GM19023 (cell line): Measurements from ENCODE around the gene PSMD13.

Experiments
- ATAC-seq: cut with Tn5 transposase; IDR thresholded peaks from one replicate; pipeline ENCODE4 v1.9.1; 2021; ENCODE audit warnings: mild to moderate bottlenecking, moderate library complexity; ENCODE audit not compliant: unreplicated experiment

The PSMD13 gene

DNA sequence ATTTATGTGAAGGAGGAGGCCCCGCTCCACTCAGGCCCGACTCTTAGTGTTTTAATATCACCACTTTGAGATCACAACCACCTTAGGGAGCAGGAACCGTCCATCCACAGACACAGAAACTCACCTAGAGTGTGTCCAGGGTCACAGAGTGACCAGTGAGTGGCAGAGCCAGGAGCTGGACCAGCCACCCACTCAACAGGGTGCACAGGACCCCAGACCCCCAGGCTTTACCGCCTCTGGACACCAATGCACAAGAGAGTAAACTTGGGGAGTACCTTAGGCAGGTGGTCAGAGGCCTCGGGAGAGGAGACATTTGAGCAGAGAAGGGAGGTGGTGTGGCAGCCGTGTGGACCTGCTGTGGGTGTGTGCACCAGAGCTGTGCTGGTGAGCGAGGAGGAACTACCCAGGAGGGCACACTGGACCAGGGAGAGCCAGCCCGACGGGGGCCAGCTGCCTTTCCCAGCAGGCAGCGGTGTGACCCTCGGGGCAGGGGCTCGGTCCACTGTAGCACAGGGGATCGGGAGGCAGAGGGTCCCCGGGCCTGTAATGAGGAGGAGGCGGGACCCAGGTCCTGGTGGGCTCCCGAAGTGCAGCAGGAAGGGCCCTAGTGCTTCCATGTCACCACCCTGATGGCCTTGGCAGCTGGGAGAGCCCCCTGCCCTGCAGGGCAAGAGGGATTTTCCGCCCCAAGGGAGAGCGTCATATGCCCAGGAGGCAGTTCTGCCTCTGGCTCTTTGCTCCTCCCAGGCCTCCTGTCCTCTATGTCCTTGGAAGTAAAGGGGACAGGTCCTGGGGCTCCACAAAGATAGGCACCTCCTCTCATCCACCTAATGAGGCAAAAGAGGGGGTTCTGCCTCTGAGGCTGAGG, 33.9 kb downstream of the PSMD13 start:
- no peak for ATAC-seq

DNA sequence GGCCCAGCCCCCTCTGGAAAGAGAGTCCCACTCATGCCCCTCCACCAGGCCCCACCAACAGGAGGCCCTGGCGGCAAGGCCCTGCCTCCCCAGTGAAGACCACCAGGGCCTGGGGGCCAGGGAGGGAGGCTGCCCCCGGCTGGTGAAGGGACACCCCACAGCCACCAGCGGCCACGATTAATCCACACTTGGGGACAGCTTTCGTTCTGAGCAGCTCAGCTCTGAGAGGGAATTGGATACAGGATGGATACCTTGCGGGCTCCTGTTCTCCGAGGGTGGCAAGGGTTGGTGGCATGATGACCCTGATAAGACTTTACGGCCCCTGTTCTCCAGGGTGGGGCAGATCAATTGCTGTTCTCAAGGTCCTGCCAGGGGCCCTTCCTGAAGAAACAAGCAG, 34.5 kb downstream of the PSMD13 start:
- ATAC-seq: no peak

DNA sequence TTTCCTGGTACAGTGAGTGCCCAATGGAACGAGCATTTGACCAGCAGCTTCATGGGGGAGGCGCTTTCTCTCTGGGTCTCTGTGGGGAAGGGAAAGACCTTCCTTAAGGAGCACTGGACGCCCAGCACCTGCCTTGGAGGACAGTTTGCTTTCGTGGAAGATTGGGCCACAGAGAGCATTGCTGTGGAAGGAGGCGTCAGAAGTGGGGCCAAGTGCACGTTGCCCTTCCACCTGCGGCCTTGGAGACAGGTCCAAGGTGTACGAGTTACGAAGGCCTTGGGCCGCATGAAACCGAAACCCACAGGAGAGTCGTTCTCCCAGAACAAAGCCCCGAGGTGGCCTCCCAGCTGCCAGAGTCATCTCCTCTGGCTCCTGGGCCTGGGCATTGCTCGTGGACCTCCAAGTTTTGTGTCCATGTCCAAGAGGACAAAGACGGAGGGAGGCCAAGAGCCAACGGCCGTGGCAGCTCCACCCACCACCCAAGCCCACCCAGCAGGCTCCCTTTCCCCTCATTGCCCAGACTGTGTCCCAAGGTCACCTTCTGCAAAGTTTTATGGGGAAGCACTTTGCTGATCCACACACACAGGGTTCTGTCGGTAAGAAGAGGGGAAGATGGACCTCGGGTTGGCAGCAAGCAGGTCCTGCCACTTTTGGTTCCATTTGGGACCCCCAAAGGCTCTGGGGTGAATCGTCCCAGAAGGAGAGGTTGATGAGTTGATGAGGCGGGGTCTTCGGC, 35.6 kb downstream of the PSMD13 start:
- ATAC-seq: no peak

DNA sequence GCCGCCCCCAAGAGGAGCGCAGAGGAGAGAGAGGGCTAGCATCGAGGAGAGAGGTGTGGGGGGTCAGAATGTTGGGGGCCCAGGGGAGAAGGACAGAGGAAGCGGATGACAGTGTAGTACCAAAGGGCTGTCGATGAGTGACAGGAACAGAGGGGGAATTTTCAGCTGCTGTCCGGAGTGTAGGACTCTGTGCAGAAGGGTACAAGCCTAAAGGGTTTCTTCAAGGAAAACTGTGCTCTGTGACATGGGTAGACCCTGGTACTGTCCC, 36.1 kb downstream of the PSMD13 start:
- ATAC-seq: no peak

DNA sequence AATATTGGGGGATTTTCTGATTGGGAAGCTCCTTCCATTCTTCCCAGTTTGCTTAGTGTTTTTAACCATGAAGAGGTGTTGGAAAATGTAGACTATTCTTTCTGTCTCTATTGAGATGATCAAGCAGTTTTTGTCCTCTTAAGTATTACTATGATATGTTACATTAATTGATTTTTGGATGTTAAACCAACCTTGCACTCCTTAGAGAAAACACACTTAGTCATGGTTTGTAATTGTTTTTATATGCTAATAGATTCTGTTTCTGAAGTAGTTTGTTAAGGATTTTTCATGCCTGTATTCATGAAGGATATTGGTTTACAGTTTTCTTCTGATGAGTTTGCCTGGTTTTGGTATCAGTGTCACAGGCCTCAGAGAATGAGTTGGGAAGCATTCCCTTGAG, 39.4 kb downstream of the PSMD13 start:
- no peak for ATAC-seq

DNA sequence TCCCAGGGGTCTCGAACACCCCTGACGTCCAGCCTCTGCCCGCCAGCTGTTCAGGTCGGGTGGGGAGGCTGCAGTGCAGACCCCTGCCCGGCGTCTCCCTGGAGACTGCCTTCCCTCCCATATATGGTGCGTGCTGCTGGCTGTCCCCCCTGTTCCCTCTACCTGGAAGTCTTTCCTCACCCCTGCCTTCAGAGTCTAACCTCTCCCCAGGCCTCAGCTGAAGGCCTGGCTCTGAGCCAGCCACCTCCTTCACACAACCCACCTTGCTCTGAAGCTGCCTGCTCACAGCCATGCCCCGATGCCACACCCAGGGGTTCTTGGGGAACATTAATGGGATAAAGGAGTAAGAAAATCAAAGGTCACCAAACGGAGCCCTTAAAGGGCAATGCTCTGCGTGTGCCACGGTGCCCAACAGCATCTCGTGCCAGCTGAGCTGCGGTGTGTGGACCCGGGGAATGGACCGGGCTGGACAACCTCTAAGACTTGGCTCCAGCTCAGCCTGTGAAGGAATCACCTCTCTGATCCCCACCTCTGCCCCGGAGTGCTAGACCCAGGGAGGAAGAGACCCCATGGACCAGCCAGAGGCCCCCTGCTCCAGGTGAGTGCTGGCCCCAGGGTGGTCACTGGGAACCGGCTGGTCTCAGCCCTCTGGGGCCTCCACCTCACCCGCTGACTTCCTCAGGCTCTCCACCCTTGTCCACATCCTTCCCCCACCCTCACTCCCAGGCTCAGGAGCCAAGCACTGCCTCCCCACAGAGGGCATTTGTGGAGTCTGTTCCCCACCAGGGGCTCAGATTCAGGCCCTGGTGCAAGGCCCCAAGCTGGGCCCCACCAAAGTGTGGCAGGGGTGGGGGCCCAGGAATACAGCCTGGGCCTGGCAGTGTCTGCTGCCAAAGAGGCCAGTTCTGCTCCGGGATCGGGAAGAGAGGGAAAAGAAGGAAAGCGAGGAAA, 41.5 kb downstream of the PSMD13 start, which contains the start of gene NLRP6:
TSS of gene NLRP6 (plus strand) at position 407 of the 951 bp plus-strand sequence. CDS start at position 570, 163 bp downstream.
- no peak for ATAC-seq

DNA sequence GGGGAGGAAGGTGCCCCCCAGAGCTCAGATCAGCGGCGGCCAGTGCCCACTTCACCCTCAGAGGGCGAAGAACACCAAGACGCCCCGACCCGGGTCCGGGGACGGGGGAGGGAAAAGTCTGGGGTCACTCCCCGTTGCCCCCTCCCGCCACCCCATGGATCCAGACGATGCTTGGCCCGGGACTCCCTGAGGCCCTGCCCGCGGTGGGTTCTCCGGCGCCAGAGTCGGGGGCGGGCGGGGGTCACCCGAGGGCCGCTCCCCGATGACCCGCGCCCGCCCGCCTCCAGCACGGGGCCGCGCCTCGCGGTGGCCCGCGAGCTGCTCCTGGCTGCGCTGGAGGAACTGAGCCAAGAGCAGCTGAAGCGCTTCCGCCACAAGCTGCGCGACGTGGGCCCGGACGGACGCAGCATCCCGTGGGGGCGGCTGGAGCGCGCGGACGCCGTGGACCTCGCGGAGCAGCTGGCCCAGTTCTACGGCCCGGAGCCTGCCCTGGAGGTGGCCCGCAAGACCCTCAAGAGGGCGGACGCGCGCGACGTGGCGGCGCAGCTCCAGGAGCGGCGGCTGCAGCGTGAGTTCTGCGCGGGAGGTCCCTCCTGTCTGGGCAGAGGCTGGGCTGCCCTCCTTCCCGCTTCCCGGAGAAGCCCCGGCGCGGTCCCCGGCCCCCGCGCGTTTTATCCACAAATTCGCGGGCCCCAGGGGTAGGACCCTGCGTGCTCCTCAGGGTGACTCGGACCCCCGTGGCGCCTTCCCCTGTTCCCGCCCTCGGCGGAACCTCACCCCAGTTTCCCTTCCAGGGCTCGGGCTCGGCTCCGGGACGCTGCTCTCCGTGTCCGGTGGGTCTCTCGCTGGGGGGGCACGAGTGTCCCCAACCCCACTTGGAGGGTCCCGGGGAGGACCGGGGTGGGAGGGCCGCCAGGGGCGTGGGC, 42.5 kb downstream of the PSMD13 start:
- no peak for ATAC-seq

DNA sequence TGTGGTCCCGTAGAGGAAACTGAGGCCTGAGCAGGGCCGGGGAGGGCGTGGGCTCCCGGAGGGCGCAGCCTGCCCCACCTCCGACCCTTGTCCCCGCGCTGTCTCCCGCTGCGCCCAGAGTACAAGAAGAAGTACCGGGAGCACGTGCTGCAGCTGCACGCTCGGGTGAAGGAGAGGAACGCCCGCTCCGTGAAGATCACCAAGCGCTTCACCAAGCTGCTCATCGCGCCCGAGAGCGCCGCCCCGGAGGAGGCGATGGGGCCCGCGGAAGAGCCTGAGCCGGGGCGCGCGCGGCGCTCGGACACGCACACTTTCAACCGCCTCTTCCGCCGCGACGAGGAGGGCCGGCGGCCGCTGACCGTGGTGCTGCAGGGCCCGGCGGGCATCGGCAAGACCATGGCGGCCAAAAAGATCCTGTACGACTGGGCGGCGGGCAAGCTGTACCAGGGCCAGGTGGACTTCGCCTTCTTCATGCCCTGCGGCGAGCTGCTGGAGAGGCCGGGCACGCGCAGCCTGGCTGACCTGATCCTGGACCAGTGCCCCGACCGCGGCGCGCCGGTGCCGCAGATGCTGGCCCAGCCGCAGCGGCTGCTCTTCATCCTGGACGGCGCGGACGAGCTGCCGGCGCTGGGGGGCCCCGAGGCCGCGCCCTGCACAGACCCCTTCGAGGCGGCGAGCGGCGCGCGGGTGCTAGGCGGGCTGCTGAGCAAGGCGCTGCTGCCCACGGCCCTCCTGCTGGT, 43.4 kb downstream of the PSMD13 start:
- ATAC-seq: no peak

DNA sequence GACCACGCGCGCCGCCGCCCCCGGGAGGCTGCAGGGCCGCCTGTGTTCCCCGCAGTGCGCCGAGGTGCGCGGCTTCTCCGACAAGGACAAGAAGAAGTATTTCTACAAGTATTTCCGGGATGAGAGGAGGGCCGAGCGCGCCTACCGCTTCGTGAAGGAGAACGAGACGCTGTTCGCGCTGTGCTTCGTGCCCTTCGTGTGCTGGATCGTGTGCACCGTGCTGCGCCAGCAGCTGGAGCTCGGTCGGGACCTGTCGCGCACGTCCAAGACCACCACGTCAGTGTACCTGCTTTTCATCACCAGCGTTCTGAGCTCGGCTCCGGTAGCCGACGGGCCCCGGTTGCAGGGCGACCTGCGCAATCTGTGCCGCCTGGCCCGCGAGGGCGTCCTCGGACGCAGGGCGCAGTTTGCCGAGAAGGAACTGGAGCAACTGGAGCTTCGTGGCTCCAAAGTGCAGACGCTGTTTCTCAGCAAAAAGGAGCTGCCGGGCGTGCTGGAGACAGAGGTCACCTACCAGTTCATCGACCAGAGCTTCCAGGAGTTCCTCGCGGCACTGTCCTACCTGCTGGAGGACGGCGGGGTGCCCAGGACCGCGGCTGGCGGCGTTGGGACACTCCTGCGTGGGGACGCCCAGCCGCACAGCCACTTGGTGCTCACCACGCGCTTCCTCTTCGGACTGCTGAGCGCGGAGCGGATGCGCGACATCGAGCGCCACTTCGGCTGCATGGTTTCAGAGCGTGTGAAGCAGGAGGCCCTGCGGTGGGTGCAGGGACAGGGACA, 44.1 kb downstream of the PSMD13 start:
- no peak for ATAC-seq

DNA sequence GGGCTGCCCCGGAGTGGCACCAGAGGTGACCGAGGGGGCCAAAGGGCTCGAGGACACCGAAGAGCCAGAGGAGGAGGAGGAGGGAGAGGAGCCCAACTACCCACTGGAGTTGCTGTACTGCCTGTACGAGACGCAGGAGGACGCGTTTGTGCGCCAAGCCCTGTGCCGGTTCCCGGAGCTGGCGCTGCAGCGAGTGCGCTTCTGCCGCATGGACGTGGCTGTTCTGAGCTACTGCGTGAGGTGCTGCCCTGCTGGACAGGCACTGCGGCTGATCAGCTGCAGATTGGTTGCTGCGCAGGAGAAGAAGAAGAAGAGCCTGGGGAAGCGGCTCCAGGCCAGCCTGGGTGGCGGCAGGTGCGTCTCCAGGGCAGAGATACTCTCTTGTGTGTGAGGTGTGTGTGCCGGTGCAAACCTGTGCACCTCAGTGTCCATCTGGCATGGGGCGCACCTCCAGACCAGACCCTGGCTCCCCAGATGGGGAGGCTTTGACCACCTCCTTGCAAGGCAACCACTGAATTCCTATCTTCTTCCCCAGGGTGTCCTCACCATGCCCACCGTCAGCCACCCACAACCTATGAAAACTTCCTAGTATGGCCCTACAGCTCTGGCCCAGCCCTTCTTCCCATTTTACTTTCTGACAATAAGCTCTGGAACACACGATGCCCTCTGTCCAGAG, 44.8 kb downstream of the PSMD13 start:
- ATAC-seq: no peak

DNA sequence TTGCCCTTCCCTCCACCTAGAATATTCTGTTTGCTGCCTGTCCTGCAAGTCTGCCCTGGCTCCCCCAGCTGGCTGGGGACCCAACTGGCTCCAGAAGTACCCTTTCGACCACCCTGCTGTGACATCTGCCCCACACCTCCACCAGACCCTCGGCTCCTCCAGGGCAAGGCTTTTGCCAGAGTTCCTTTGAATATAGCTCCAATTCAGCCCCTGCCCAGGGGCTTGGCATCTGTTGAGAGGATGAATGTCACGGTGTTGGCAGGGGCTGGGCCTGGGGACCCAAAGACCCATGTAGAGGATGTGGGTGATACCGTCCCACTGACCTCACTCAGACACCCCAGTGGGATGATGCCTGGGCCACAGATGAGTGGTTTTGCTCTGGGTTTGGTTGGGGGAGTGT, 45.4 kb downstream of the PSMD13 start:
- no peak for ATAC-seq

DNA sequence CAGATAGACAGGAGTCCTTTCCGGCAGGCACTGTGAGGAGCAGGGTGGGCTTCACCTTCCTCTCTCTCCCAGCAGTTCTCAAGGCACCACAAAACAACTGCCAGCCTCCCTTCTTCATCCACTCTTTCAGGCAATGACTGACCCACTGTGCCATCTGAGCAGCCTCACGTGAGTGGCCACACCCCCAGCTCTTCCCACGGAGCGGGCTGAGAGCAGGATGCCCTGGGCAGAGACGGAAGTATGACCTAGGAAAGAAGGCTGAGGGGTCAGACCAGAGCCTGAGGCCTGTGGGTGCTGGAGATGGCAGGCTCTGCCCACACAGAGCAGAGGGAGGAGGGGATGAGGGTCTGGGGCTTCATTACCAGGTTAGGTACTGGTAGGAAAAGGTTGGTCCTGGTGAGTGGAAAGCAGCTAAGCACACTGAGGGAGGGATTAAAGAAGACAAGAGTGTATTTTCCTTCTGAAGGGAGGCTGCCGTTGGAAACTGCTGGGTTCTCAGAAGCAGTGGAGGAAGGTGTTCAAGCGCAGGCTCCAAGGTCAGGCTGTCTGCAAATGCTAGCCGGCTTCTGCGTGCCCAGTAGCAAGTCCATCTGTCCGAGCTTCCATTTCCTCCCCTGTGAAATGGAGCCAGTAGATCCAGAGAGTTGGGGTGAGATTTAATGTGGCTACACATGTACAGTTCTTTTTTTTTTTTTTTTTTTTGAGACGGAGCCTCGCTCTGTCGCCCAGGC, 46.0 kb downstream of the PSMD13 start:
- no peak for ATAC-seq

DNA sequence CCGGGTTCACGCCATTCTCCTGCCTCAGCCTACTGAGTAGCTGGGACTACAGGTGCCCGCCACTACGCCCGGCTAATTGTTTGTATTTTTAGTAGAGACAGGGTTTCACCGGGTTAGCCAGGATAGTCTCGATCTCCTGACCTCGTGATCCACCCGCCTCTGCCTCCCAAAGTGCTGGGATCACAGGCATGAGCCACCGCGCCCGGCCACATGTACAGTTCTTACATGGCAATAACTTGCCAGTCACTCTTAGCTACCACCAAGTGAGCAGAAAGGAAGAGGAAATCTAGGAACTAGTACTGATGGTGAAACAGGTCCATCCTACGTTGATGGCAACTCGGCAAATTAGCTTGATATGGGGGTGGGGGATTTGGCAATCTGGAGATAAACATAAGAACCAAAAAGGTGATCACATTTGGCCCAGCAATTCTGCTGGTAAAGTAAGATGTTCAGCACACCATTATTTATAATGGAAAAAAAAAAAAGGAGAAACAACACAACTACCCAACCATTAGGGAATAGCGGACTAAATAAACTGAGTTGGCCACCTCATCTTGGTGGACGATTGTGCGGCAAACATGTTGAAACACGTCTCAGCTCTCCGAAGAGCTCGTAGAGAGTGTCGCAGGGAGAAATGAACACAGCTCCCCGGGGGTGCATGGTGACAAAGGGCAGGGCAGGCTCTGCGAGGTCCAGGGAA, 46.8 kb downstream of the PSMD13 start:
- ATAC-seq: no peak

DNA sequence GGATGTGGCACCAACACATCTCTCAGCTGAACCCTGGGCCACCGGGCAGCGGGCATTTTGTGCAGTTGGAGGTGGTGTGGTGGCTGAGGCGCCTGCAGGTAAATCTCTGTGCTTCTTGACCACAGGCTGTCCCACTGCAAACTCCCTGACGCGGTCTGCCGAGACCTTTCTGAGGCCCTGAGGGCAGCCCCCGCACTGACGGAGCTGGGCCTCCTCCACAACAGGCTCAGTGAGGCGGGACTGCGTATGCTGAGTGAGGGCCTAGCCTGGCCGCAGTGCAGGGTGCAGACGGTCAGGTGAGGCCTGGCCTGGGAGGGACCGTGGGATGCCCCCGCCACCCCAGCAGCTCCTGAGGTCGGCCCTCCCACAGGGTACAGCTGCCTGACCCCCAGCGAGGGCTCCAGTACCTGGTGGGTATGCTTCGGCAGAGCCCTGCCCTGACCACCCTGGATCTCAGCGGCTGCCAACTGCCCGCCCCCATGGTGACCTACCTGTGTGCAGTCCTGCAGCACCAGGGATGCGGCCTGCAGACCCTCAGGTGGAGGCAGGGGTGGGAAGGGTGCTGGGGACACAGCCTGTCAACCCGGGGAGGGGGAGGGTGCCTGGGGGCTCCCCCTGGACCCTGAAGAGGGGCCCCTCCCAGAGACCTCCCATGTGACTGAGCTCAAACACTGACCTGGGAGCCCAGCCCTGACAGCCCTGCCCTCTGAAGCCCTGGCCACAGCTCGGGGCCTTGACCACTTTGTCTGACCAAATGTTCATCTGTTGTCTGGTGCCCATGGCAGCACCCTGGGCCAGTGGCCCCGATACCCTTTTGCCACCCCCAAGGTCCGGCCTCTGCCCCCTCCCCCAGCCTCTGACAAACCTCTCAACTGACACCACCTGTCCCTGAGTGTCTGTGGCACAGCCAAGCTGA, 47.6 kb downstream of the PSMD13 start:
- ATAC-seq: no peak

DNA sequence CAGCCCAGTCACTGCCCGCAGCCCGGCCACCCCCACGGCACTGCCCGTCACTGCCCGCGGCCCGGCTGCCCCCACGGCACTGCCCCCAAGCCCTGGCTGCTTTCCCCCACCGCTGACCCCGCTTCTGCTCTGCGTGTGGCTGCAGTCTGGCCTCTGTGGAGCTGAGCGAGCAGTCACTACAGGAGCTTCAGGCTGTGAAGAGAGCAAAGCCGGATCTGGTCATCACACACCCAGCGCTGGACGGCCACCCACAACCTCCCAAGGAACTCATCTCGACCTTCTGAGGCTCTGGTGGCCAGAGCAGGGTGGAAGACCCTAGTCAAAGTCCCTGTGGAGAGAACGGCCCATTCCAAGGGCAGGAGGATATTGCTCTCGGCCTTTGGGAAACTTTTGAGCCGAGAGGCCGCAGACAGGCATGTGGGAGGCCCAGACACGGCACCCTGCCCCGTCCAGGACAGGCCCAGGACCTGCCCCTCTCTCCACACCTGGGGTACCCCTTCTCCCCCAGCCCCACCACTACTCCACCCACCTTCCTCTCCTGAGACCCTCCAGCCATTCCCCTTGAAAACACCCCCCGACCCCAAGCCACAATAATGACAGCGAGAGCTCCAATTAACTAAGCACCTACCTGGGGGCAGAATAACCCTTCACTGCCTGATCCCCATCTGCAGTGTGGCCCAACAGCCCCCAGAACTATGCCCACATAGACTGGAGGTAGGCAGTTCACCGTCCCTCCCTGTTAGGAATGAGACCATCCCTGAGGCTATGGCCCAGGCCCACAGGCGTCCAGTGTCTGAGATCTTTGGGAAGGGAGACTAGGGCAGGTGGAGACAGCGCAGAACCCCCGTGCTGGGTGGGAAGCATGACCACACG, 48.5 kb downstream of the PSMD13 start:
- no peak for ATAC-seq
